PC-9 (cell line): Measurements from ENCODE around the gene MFSD6. TPM values are rescaled to one million over a fixed set of nuclear protein-coding genes. Genes with fewer than 3 reads are reported as not detected.

ENCODE experiments used
- BruUV-seq: library from RNA; stranded (reverse); fragments of 400-500 nt; replicated peaks from 2 replicates; lab custom pipeline; 2021; lab: Mats Ljungman, UMichigan
- CTCF ChIA-PET: fragments of 300-600 bp; sonication (Branson Sonifier 250); formaldehyde crosslinking; loops from one replicate; lab custom pipeline; 2022; ENCODE audit warnings: antibody characterized with exemption; lab: Charles Lee
- POLR2A ChIA-PET: fragments of 300-600 bp; sonication (Branson Sonifier 250); formaldehyde crosslinking; loops from one replicate; lab custom pipeline; 2022; ENCODE audit warnings: antibody characterized with exemption; ENCODE audit not compliant: unreplicated experiment; lab: Charles Lee
- DNase-seq, 2 experiments: peaks; one replicate each; pipeline versions ENCODE4 v3.0.0 to v3.0.0-alpha.2; 2015 to 2022; ENCODE audit warnings: mixed read lengths in 1 of 2
- H2AFZ ChIP-seq: fragments of 200-600 bp; sonication (generic); 2 replicates; pipeline ENCODE4 v1.8.1; 2017; ENCODE audit warnings: antibody characterized with exemption
- H3F3A ChIP-seq: fragments of 200-600 bp; sonication (generic); 2 replicates; pipeline ENCODE4 v1.8.1; 2017; ENCODE audit warnings: antibody characterized with exemption, mild to moderate bottlenecking, low read depth; ENCODE audit not compliant: insufficient read depth
- H3K27ac ChIP-seq: fragments of 200-600 bp; sonication (generic); 2 replicates; pipeline ENCODE4 v1.6.1; 2016; ENCODE audit warnings: mixed run types
- H3K27me3 ChIP-seq: fragments of 200-600 bp; sonication (generic); 2 replicates; pipeline ENCODE4 v1.6.1; 2016; ENCODE audit warnings: low read depth, mixed run types; ENCODE audit not compliant: insufficient read depth
- H3K36me3 ChIP-seq: fragments of 200-600 bp; sonication (generic); 2 replicates; pipeline ENCODE4 v1.6.1; 2016; ENCODE audit warnings: low read depth, mixed run types
- H3K4me1 ChIP-seq: fragments of 200-600 bp; sonication (generic); replicated peaks from 2 replicates; pipeline ENCODE4 v1.6.1; 2016; ENCODE audit warnings: mixed run types; ENCODE audit not compliant: insufficient read depth
- H3K4me2 ChIP-seq: fragments of 200-600 bp; sonication (generic); 2 replicates; pipeline ENCODE4 v1.6.1; 2017; ENCODE audit warnings: mixed run types
- H3K4me3 ChIP-seq: fragments of 200-600 bp; sonication (generic); 2 replicates; pipeline ENCODE4 v1.6.1; 2016; ENCODE audit warnings: mixed run types
- H3K79me2 ChIP-seq: fragments of 200-600 bp; sonication (generic); 2 replicates; pipeline ENCODE4 v1.6.1; 2017; ENCODE audit warnings: low read depth, mixed run types
- H3K9me2 ChIP-seq: fragments of 200-600 bp; sonication (generic); 2 replicates; pipeline ENCODE4 v1.8.1; 2017; ENCODE audit warnings: mild to moderate bottlenecking; ENCODE audit not compliant: insufficient read depth
- H3K9me3 ChIP-seq: fragments of 200-600 bp; sonication (generic); 2 replicates; pipeline ENCODE4 v1.8.1; 2016; ENCODE audit warnings: low read depth; ENCODE audit not compliant: insufficient read depth
- H4K20me1 ChIP-seq: fragments of 200-600 bp; sonication (generic); 2 replicates; pipeline ENCODE4 v1.8.1; 2017; ENCODE audit not compliant: insufficient read depth
- EZH2 ChIP-seq: fragments of 200-600 bp; sonication (generic); IDR thresholded peaks from 2 replicates; pipeline ENCODE4 v1.8.0; 2017; ENCODE audit warnings: antibody characterized with exemption, low read depth
- intact Hi-C: fragments of 100-400 bp; cut with micrococcal nuclease; formaldehyde crosslinking; loops from one replicate; pipeline ENCODE4 v1.10.0; 2022; ENCODE audit not compliant: unreplicated experiment
- total RNA-seq: library from RNA; stranded (reverse); gene quantifications from 2 replicates; pipeline ENCODE4 v1.2.3, GENCODE V29; 2021
- TF ChIP-seq, protein P1 (sequence below): fragments of 200-600 bp; sonication (generic); conservative IDR thresholded peaks from 2 replicates; pipeline ENCODE4 v1.6.1; 2017; ENCODE audit warnings: mixed run types, antibody characterized with exemption, mild to moderate bottlenecking, moderate library complexity

MFSD6 gene
- total RNA-seq, 1 experiment from 2014 or later, result 15.6 TPM

DNA sequence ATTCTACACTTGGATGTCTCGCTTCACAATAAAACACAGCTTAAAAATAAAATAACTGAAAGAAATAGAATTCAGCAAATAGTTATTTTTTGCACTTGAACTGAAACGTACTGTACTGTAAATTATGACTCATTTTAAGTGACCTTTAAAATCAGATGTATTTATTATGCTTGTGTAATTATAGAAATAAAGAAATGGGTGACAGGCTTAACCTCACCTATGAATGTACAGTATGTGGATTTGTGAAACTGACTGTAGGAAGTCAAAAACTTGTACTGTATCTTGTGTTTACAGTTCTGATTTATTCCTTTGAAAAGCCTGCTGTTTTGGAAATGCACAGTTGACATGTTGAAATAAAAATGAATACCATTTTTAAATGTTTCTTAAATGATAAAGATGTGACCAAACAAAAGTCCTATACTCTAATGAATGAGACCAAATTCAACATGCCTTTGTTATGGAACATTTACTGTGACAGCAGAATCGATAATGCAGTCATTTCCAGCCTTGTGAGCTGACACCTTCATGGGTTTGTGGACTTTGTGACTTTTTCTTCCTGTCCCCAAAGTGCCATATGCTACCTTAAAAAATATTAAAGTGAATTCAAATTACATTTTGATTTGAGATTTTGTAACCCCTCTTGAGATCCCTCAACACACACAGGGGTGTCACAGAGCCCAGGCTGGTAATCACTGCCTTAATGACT is 93.7 kb downstream of the MFSD6 start:
- Histone ChIP-seq H3K4me3 (no peak overlapping the region), H3K4me2 (no peak overlapping the region), H3K9me2 (no peaks in the 10 kb centered on the region), H3K27me3 (no peaks in the 10 kb centered on the region), H3F3A (no peaks in the 10 kb centered on the region), H3K9me3 (no peaks in the 10 kb centered on the region), H3K27ac (no peak overlapping the region), H2AFZ (no peak overlapping the region), H3K79me2 (no peaks in the 10 kb centered on the region), H4K20me1 (no peaks in the 10 kb centered on the region), H3K4me1 (no peaks in the 10 kb centered on the region; the same call in 1 of the 2 replicates), H3K36me3 (no peaks in the 10 kb centered on the region)
- POLR2A ChIA-PET, result no interaction called here
- no peak for DNase-seq
- TF ChIP-seq EZH2, result no peak
- TF ChIP-seq, protein P1, sequence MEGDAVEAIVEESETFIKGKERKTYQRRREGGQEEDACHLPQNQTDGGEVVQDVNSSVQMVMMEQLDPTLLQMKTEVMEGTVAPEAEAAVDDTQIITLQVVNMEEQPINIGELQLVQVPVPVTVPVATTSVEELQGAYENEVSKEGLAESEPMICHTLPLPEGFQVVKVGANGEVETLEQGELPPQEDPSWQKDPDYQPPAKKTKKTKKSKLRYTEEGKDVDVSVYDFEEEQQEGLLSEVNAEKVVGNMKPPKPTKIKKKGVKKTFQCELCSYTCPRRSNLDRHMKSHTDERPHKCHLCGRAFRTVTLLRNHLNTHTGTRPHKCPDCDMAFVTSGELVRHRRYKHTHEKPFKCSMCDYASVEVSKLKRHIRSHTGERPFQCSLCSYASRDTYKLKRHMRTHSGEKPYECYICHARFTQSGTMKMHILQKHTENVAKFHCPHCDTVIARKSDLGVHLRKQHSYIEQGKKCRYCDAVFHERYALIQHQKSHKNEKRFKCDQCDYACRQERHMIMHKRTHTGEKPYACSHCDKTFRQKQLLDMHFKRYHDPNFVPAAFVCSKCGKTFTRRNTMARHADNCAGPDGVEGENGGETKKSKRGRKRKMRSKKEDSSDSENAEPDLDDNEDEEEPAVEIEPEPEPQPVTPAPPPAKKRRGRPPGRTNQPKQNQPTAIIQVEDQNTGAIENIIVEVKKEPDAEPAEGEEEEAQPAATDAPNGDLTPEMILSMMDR, result no peak
- intact Hi-C loops, result no loop called here
- CTCF ChIA-PET, result no interaction called here
- BruUV-seq, result no TSS peak

DNA sequence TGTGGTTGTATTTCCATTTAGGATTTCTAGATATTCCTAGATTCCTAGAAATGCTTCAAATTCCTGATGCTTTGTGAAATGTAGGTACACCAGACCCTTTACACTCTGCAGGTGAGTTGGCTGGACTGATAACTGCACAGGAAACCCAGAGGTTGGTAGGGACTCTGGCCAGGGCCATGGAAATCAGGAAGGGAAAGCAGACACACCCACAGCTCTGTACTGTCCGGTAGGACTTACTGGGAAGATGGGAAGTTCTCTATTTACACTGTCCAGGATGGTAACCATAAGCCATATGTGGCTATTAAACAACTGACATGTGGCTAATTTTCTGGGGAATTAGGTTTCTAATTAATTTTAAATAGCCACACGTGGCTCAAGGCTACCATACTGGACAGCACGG is 94.9 kb downstream of the MFSD6 start:
- Histone ChIP-seq H3K27me3 (no peaks in the 10 kb centered on the region), H3K4me3 (no peak overlapping the region), H2AFZ (no peak overlapping the region), H4K20me1 (no peaks in the 10 kb centered on the region), H3K9me3 (no peaks in the 10 kb centered on the region), H3K4me2 (no peak overlapping the region), H3F3A (no peaks in the 10 kb centered on the region), H3K9me2 (no peaks in the 10 kb centered on the region), H3K79me2 (no peaks in the 10 kb centered on the region), H3K4me1 (no peaks in the 10 kb centered on the region), H3K36me3 (no peaks in the 10 kb centered on the region), H3K27ac (no peak overlapping the region)
- TF ChIP-seq EZH2, result no peak
- TF ChIP-seq, protein P1, result no peak
- DNase-seq, result no peak
- ChIA-PET CTCF (no interaction called here), POLR2A (no interaction called here)
- intact Hi-C loops, result no loop called here
- BruUV-seq, result no TSS peak

DNA sequence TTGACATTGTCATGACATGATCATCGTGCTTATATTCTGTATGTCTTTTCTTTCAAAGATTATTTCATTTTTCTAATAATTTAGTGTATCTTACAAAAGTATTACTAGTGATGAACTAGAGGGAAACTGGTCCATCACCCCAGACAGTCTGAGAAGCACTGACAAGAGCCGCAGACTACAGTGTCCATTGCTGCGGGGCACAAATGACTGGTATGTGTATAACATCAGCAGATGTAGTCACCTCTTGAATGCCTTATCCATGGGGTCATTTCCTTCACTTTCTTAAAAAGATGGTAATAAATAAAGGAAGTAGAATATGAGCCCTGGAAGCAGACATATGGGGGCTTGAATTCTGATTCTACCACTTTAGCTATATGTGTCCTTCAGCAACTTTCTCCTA is 96.8 kb downstream of the MFSD6 start:
- H3K27me3 ChIP-seq, result no peaks in the 10 kb centered on the region
- no peak for DNase-seq
- POLR2A ChIA-PET, result no interaction called here
- H3K4me3 ChIP-seq, result no peak overlapping the region
- H3K4me2 ChIP-seq, result no peak overlapping the region
- intact Hi-C loops, result no loop called here
- no peak overlapping the region for H2AFZ ChIP-seq
- no peaks in the 10 kb centered on the region for H3K36me3 ChIP-seq
- H3F3A ChIP-seq, result no peaks in the 10 kb centered on the region
- H4K20me1 ChIP-seq, result no peaks in the 10 kb centered on the region
- no peak for TF ChIP-seq EZH2
- TF ChIP-seq, protein P1, result no peak
- H3K4me1 ChIP-seq, result no peaks in the 10 kb centered on the region
- H3K9me3 ChIP-seq, result no peaks in the 10 kb centered on the region
- CTCF ChIA-PET, result no interaction called here
- H3K9me2 ChIP-seq, result no peaks in the 10 kb centered on the region
- no peak overlapping the region for H3K27ac ChIP-seq
- no peaks in the 10 kb centered on the region for H3K79me2 ChIP-seq
- BruUV-seq, result no TSS peak
